ENCODE data around the gene RAD51B. TPM values are rescaled to one million over a fixed set of nuclear protein-coding genes. Genes with fewer than 3 reads are reported as not detected.

RAD51B gene
- total RNA-seq, 1 experiment from 2014 or later: 16.7 TPM

DNA sequence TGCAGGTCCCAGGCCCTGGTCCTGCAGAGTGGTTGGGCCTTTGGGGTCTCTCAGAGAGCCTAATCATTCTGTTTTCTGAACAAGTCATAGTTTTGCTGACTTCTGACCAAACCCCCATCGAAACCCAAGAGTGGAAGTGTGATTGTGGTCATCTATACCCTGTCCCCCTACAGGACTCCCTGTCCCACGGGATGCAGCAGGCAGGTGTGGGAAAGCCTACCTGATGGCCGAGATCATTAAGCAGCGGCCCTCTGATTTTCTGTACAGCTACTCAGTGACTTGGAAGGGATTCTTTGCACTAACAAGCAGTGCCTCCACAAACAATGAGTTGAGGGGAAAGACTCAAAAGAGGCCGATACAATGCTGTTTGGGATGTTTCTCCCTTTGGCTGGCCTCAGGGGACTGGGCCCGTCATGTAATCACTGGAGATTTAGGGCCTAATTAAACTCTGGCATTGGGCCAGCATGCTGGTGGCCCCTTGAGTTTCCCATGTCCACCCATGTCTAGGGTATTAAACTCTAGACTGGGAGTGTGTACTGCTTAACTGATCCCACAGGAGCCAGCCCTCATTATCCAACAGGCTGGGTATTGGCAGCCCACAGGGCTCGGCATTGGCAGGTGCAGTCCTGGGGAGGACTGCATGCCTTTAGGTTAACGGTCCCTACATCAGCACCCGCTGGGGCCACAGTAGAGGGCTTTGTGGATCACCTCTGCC is 780.5 kb downstream of the RAD51B start:
- TF ChIP-seq, protein P1, sequence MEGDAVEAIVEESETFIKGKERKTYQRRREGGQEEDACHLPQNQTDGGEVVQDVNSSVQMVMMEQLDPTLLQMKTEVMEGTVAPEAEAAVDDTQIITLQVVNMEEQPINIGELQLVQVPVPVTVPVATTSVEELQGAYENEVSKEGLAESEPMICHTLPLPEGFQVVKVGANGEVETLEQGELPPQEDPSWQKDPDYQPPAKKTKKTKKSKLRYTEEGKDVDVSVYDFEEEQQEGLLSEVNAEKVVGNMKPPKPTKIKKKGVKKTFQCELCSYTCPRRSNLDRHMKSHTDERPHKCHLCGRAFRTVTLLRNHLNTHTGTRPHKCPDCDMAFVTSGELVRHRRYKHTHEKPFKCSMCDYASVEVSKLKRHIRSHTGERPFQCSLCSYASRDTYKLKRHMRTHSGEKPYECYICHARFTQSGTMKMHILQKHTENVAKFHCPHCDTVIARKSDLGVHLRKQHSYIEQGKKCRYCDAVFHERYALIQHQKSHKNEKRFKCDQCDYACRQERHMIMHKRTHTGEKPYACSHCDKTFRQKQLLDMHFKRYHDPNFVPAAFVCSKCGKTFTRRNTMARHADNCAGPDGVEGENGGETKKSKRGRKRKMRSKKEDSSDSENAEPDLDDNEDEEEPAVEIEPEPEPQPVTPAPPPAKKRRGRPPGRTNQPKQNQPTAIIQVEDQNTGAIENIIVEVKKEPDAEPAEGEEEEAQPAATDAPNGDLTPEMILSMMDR (conservative IDR thresholded peaks at IDR 0.05): no peak
- Histone ChIP-seq H3K9me3 (ENCODE audit: control insufficient read depth, low read depth, low read length) (no peaks in the 10 kb centered on the region), H3K4me1 (ENCODE audit: insufficient read depth, low read length) (peaks cover under 1% of the 10 kb centered on the region; the same call in 1 of the 2 replicates), H4K91ac (ENCODE audit: insufficient read length, low read depth, low read length) (no peak overlapping the region), H3K23me2 (ENCODE audit: insufficient read length, low read depth, low read length, poor library complexity, severe bottlenecking) (no peaks in the 10 kb centered on the region), H3K79me2 (ENCODE audit: insufficient read depth, low read length) (no peaks in the 10 kb centered on the region), H2BK5ac (ENCODE audit: insufficient read length, low read length) (no peak overlapping the region), H3K27ac (ENCODE audit: insufficient read length, low read depth, low read length) (no peak overlapping the region), H3K4me2 (ENCODE audit: insufficient read depth, insufficient read length, low read length) (no peak overlapping the region), H3K18ac (ENCODE audit: insufficient read length, low read depth, low read length) (no peak overlapping the region), H3K4ac (ENCODE audit: low read depth, low read length) (no peak overlapping the region), H3T11ph (ENCODE audit: low read length) (no peak overlapping the region), H2AK5ac (ENCODE audit: insufficient read length, low read length) (no peak overlapping the region), H3K9ac (ENCODE audit: extremely low read depth, insufficient read length, low read length) (no peak overlapping the region), H4K5ac (ENCODE audit: insufficient read length, low read depth, low read length) (no peak overlapping the region), H3K14ac (ENCODE audit: insufficient read depth, low read length) (no peak overlapping the region), H3K79me1 (ENCODE audit: insufficient read depth, low read depth, low read length, poor library complexity, severe bottlenecking) (no peaks in the 10 kb centered on the region), H3K23ac (ENCODE audit: insufficient read length, low read depth, low read length) (no peak overlapping the region), H2BK15ac (ENCODE audit: low read depth, low read length) (no peak overlapping the region; the same call in 1 of the 2 replicates), H3K56ac (ENCODE audit: insufficient read length, low read depth, low read length) (no peak overlapping the region), H3K27me3 (ENCODE audit: insufficient read depth, low read length) (no peaks in the 10 kb centered on the region), H2AFZ (ENCODE audit: low read length) (no peak overlapping the region), H2BK20ac (ENCODE audit: low read depth, low read length, poor library complexity, severe bottlenecking) (no peak overlapping the region), H2BK120ac (ENCODE audit: low read depth, low read length, poor library complexity, severe bottlenecking) (no peak overlapping the region), H4K20me1 (ENCODE audit: control insufficient read depth, insufficient read depth, insufficient read length) (no peaks in the 10 kb centered on the region), H2BK12ac (ENCODE audit: insufficient read length, low read depth, low read length) (no peak overlapping the region), H4K8ac (replicated peaks; ENCODE audit: insufficient read length, low read depth, low read length) (no peak overlapping the region)
- WGBS (ENCODE audit: extremely low coverage, insufficient read length, low lambda C conversion rate): no CpG with 5 or more reads among the region's 9 CpGs
- Mint-ChIP-seq H3K27ac (no peak overlapping the region), H3K4me1 (peaks cover 25 to 29% of the 10 kb centered on the region in 2 experiments), H3K27me3 (ENCODE audit: low read depth) (peaks cover 2% of the 10 kb centered on the region), H3K4me3 (no peak overlapping the region), H3K36me3 (ENCODE audit: insufficient read depth in 1 of 3, low read depth in 3 of 3) (no peaks in the 10 kb centered on the region; a peak in 1 of 7 replicates), H3K9me3 (no peaks in the 10 kb centered on the region)
- no peak for DNase-seq
